LNCaP clone FGC (cell line): ENCODE results near the gene PSPC1.
"Not testable (repeated sequence)": the region's sequence is repeated elsewhere in the genome, so short reads cannot be mapped to it uniquely, and the experiment has no call there.

ENCODE experiments used
- DNase-seq: peaks from one replicate; pipeline ENCODE4 v3.0.0-alpha.2; 2011; ENCODE audit warnings: low read depth
- H3K4me3 ChIP-seq: 2 replicates; pipeline ENCODE4 v1.5.1; 2011; ENCODE audit warnings: mild to moderate bottlenecking, low read depth, low read length, control low read depth
- TF ChIP-seq, protein P1 (sequence below): IDR thresholded peaks from 2 replicates; pipeline ENCODE4 v1.5.1; 2012; ENCODE audit warnings: mild to moderate bottlenecking; ENCODE audit not compliant: control insufficient read depth, insufficient read depth; ENCODE audit errors: extremely low read depth

The PSPC1 gene, protein sequence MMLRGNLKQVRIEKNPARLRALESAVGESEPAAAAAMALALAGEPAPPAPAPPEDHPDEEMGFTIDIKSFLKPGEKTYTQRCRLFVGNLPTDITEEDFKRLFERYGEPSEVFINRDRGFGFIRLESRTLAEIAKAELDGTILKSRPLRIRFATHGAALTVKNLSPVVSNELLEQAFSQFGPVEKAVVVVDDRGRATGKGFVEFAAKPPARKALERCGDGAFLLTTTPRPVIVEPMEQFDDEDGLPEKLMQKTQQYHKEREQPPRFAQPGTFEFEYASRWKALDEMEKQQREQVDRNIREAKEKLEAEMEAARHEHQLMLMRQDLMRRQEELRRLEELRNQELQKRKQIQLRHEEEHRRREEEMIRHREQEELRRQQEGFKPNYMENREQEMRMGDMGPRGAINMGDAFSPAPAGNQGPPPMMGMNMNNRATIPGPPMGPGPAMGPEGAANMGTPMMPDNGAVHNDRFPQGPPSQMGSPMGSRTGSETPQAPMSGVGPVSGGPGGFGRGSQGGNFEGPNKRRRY

DNA sequence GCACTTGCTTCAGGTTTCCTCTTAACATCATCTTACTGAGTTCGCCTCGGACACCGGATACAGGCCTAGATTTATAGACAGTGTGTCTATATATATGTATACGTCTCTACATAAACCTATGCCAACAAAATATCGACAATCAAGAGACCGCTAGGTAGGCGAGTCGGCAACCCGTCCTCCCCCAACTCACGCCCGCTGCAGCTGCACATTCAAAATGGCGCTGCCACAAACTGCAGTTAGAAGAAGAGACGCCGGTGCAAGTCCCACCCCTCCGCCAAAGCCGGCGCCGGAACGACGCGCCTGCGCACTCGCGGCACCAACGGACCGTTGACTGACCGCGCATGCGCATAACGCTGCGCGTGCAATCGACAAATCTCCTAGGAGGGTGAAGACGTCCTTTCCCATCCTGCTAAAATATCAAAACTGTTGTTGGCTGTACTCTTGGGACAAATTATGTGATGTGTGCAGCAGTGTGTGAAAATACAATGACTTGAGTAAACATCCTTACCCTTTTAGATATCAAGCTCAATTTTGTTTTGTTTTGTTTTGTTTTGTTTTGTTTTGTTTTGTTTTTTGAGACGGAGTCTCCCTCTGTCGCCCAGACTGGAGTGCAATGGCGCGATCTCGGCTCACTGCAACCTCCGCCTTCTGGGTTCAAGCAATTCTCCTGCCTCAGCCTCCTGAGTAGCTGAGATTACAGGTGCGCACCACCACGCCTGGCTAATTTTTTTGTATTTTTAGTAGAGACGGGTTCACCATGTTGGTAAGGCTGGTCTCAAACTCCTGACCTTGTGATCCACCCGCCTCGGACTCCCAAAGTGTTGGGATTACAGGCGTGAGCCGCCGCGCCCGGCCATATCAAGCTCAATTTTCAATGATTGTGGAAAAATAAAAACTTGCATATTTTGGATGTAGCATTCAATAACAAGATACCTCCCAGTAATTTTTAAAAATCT, at the start of gene PSPC1:
TSS of gene PSPC1 (minus strand) at position 219 of the 956 bp plus-strand sequence. CDS start at position 31, 188 bp downstream.
- peak; percentile 75 for DNase-seq
- H3K4me3 ChIP-seq = peak within 1 kb of the TSS; percentile 71

DNA sequence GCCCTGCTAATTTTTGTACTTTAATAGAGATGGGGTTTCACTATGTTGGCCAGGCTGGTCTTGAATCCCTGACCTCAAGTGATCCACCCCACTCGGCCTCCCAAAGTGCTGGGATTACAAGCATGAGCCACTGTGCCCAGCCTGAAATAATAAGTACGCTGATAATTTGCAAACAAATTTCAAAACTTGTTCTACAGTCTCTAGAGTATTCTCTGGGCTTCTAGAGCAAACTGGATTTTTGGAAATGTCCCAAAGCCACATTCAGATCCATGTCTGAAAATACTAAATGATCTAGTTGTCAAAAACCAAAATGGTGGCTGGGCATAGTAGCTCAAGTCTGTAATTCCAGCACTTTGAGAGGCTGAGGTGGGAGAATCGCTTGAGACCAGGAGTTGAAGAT, 39.9 kb upstream of the PSPC1 start:
- H3K4me3 ChIP-seq = no peak overlapping the region
- TF ChIP-seq, protein P1, sequence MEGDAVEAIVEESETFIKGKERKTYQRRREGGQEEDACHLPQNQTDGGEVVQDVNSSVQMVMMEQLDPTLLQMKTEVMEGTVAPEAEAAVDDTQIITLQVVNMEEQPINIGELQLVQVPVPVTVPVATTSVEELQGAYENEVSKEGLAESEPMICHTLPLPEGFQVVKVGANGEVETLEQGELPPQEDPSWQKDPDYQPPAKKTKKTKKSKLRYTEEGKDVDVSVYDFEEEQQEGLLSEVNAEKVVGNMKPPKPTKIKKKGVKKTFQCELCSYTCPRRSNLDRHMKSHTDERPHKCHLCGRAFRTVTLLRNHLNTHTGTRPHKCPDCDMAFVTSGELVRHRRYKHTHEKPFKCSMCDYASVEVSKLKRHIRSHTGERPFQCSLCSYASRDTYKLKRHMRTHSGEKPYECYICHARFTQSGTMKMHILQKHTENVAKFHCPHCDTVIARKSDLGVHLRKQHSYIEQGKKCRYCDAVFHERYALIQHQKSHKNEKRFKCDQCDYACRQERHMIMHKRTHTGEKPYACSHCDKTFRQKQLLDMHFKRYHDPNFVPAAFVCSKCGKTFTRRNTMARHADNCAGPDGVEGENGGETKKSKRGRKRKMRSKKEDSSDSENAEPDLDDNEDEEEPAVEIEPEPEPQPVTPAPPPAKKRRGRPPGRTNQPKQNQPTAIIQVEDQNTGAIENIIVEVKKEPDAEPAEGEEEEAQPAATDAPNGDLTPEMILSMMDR = no peak
- DNase-seq = no peak

DNA sequence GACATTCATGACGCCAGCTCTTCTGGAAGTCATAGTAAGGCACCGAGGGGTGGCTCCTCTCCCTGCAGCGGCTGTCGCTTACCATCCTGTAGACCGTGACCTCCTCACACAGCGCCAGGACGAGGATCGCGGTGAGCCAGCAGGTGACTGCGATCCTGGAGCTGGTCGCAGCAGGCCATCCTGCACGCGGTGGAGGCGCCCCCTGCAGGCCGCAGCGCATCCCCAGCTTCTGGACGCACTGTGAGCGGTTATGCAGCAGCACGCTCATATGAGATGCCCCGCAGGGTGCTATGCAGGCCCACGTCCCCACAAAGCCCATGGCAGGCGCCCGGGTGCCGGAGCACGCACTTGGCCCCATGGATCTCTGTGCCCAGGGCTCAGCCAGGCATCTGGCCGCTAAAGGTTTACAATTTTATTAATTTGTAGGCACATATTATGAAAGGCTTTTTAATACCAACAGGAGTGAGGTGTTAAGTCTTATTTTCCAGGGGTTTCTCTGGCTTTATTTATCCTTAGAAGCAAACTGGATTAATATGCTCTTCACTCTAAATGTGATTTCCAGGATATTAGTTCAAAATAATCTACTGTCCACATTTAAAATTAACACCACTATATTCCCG, 35.6 kb upstream of the PSPC1 start:
- DNase-seq = no peak
- H3K4me3 ChIP-seq = no peak overlapping the region
- TF ChIP-seq, protein P1 = no peak

DNA sequence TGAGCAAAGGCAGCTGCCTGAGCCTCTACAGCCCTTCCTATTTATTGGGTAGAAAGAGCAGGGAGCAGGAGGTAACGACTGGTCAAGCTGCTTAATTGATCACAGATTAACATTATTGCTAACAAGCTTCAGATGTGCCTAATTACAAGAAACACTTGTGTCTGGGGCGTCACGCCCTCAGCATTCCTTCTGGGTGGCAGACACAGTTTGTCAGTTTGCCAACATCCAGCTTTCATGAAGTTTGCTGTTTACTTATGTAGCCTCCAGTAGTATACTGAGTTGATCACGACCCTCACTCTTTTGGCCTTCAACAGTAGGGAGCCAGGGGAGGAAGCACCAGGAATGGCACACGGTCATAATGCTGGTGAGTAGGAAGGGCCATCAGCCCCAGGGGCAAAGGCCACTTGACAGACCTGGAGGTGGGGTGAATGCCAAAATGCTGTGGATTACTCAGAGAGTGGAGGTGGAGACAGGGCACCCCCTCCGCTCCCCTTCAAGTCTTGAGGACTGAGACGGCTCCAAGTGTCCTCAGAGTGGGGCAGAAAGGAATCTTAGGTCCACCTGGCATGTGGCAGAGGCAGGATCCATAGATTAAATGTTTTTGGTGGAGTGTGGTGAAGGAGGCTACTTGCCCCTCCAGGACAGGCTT, 34.9 kb upstream of the PSPC1 start:
- no peak overlapping the region for H3K4me3 ChIP-seq
- no peak for DNase-seq
- TF ChIP-seq, protein P1 = no peak

DNA sequence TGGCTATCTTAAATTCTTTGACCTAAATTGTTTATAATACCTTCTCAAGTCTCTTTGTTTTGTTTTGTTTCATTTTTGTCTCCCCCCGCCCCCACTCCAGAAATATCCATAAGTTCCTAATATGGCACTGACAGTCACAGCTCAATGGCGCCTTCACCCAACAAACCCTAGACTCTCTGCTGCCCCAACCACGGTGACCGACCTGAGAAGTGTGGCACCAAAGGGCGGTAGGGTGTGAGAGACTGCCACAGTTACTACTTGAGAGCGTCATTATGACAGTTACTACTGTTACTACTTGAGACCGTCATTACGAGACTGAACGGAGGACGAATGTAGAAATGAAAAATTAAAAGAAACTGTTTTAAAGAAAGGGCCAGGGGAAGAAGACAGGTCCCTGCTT, 34.4 kb upstream of the PSPC1 start:
- TF ChIP-seq, protein P1 = no peak
- no peak overlapping the region for H3K4me3 ChIP-seq
- DNase-seq = no peak

DNA sequence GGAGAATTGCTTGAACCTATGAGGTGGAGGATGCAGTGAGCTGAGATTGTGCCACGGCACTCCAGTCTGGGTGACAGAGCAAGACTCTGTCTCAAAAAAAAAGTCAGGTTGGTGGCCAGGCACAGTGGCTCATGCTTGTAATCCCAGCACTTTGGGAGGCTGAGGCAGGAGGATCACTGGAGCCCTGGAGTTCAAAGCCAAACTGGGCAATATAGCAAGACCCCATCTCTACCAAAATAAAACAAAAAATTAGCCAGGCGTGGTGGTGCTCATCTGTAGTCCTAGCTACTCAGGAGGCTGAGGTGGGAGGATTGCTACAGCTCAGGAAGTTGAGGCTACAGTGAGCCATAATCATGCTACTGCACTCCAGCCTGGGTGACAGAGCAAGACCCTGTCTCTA, 33.1 kb upstream of the PSPC1 start:
- DNase-seq, H3K4me3 ChIP-seq: not testable (repeated sequence)

DNA sequence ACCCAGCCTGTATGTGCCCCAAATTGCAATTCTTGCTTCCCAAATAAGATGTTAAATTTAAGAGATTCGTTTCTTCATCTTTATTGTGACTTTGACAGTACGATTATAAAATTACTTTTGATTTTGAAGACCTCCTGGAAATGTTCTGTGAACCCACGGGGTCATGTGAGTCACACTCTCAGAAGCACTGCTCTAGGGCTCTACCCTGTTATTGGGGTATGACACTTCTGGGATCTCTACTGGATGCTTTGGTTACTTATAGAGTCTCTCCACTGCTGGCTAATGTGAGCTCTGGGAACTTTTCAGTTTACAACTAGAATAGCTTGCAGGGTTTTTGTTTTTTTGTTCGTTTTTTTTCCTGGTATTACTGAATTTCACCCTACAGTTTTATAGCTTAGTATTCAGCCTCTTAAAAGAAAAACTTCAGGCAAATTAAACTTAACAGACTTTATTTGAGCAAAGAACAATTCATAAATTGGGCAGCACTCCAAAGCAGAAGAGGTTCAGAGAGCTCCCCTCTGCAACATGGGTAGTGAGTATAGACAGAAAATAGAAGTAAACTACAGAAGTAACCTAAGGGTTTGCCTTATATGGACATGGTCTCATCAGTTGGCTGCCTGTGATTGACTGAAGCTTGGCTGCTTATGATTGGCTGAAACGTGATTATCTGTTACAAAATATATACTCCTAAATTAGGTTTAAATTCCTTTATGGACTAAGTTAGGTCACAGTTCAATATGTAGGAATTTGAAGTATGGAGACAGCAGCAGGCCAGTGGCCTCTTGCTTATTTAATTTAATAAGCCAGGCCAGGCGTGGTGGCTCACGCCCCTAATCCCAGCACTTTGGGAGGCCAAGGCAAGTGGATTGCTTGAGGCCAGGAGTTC, 28.5 kb upstream of the PSPC1 start:
- TF ChIP-seq, protein P1 = no peak
- no peak for DNase-seq

More for the DNA sequence above, 28.5 kb upstream of the PSPC1 start:
- no peak overlapping the region for H3K4me3 ChIP-seq
